PC-9 (cell line): Measurements from ENCODE around the gene SLC43A1. TPM values are rescaled to one million over a fixed set of nuclear protein-coding genes. Genes with fewer than 3 reads are reported as not detected.

Experiments
- BruUV-seq: library from RNA; stranded (reverse); fragments of 400-500 nt; replicated peaks from 2 replicates; lab custom pipeline; 2021; lab: Mats Ljungman, UMichigan
- CTCF ChIA-PET: fragments of 300-600 bp; sonication (Branson Sonifier 250); formaldehyde crosslinking; loops from one replicate; lab custom pipeline; 2022; ENCODE audit warnings: antibody characterized with exemption; lab: Charles Lee
- POLR2A ChIA-PET: fragments of 300-600 bp; sonication (Branson Sonifier 250); formaldehyde crosslinking; loops from one replicate; lab custom pipeline; 2022; ENCODE audit warnings: antibody characterized with exemption; ENCODE audit not compliant: unreplicated experiment; lab: Charles Lee
- DNase-seq, 2 experiments: peaks; one replicate each; pipeline versions ENCODE4 v3.0.0 to v3.0.0-alpha.2; 2015 to 2022; ENCODE audit warnings: mixed read lengths in 1 of 2
- H2AFZ ChIP-seq: fragments of 200-600 bp; sonication (generic); 2 replicates; pipeline ENCODE4 v1.8.1; 2017; ENCODE audit warnings: antibody characterized with exemption
- H3F3A ChIP-seq: fragments of 200-600 bp; sonication (generic); 2 replicates; pipeline ENCODE4 v1.8.1; 2017; ENCODE audit warnings: antibody characterized with exemption, mild to moderate bottlenecking, low read depth; ENCODE audit not compliant: insufficient read depth
- H3K27ac ChIP-seq: fragments of 200-600 bp; sonication (generic); 2 replicates; pipeline ENCODE4 v1.6.1; 2016; ENCODE audit warnings: mixed run types
- H3K27me3 ChIP-seq: fragments of 200-600 bp; sonication (generic); 2 replicates; pipeline ENCODE4 v1.6.1; 2016; ENCODE audit warnings: low read depth, mixed run types; ENCODE audit not compliant: insufficient read depth
- H3K36me3 ChIP-seq: fragments of 200-600 bp; sonication (generic); 2 replicates; pipeline ENCODE4 v1.6.1; 2016; ENCODE audit warnings: low read depth, mixed run types
- H3K4me1 ChIP-seq: fragments of 200-600 bp; sonication (generic); replicated peaks from 2 replicates; pipeline ENCODE4 v1.6.1; 2016; ENCODE audit warnings: mixed run types; ENCODE audit not compliant: insufficient read depth
- H3K4me2 ChIP-seq: fragments of 200-600 bp; sonication (generic); 2 replicates; pipeline ENCODE4 v1.6.1; 2017; ENCODE audit warnings: mixed run types
- H3K4me3 ChIP-seq: fragments of 200-600 bp; sonication (generic); 2 replicates; pipeline ENCODE4 v1.6.1; 2016; ENCODE audit warnings: mixed run types
- H3K79me2 ChIP-seq: fragments of 200-600 bp; sonication (generic); 2 replicates; pipeline ENCODE4 v1.6.1; 2017; ENCODE audit warnings: low read depth, mixed run types
- H3K9me2 ChIP-seq: fragments of 200-600 bp; sonication (generic); 2 replicates; pipeline ENCODE4 v1.8.1; 2017; ENCODE audit warnings: mild to moderate bottlenecking; ENCODE audit not compliant: insufficient read depth
- H3K9me3 ChIP-seq: fragments of 200-600 bp; sonication (generic); 2 replicates; pipeline ENCODE4 v1.8.1; 2016; ENCODE audit warnings: low read depth; ENCODE audit not compliant: insufficient read depth
- H4K20me1 ChIP-seq: fragments of 200-600 bp; sonication (generic); 2 replicates; pipeline ENCODE4 v1.8.1; 2017; ENCODE audit not compliant: insufficient read depth
- EZH2 ChIP-seq: fragments of 200-600 bp; sonication (generic); IDR thresholded peaks from 2 replicates; pipeline ENCODE4 v1.8.0; 2017; ENCODE audit warnings: antibody characterized with exemption, low read depth
- intact Hi-C: fragments of 100-400 bp; cut with micrococcal nuclease; formaldehyde crosslinking; loops from one replicate; pipeline ENCODE4 v1.10.0; 2022; ENCODE audit not compliant: unreplicated experiment
- total RNA-seq: library from RNA; stranded (reverse); gene quantifications from 2 replicates; pipeline ENCODE4 v1.2.3, GENCODE V29; 2021
- TF ChIP-seq, protein P1 (sequence below): fragments of 200-600 bp; sonication (generic); conservative IDR thresholded peaks from 2 replicates; pipeline ENCODE4 v1.6.1; 2017; ENCODE audit warnings: mixed run types, antibody characterized with exemption, mild to moderate bottlenecking, moderate library complexity

Gene SLC43A1
- total RNA-seq, 1 experiment from 2014 or later = 4.0 TPM

- Histone ChIP-seq H3F3A (no peaks in the 10 kb centered on the region), H3K4me2 (no peak overlapping the region), H3K36me3 (no peaks in the 10 kb centered on the region), H3K27me3 (no peaks in the 10 kb centered on the region), H3K4me3 (no peak overlapping the region), H3K79me2 (no peaks in the 10 kb centered on the region), H3K9me3 (no peaks in the 10 kb centered on the region), H3K9me2 (no peaks in the 10 kb centered on the region; the same call in 1 of the 2 replicates), H3K4me1 (peaks cover 8% of the 10 kb centered on the region; the same call in 1 of the 2 replicates), H4K20me1 (no peaks in the 10 kb centered on the region), H3K27ac (no peak overlapping the region), H2AFZ (no peak overlapping the region)
- DNase-seq = no peak
- ChIA-PET CTCF (no interaction called here), POLR2A (no interaction called here)
- intact Hi-C loops = no loop called here
- BruUV-seq = no TSS peak
- TF ChIP-seq EZH2 = no peak
- TF ChIP-seq, protein P1, sequence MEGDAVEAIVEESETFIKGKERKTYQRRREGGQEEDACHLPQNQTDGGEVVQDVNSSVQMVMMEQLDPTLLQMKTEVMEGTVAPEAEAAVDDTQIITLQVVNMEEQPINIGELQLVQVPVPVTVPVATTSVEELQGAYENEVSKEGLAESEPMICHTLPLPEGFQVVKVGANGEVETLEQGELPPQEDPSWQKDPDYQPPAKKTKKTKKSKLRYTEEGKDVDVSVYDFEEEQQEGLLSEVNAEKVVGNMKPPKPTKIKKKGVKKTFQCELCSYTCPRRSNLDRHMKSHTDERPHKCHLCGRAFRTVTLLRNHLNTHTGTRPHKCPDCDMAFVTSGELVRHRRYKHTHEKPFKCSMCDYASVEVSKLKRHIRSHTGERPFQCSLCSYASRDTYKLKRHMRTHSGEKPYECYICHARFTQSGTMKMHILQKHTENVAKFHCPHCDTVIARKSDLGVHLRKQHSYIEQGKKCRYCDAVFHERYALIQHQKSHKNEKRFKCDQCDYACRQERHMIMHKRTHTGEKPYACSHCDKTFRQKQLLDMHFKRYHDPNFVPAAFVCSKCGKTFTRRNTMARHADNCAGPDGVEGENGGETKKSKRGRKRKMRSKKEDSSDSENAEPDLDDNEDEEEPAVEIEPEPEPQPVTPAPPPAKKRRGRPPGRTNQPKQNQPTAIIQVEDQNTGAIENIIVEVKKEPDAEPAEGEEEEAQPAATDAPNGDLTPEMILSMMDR = no peak
Observed at GRCh38 chr11:57556041-57556440, 40.5 kb upstream of the SLC43A1 start.

DNA sequence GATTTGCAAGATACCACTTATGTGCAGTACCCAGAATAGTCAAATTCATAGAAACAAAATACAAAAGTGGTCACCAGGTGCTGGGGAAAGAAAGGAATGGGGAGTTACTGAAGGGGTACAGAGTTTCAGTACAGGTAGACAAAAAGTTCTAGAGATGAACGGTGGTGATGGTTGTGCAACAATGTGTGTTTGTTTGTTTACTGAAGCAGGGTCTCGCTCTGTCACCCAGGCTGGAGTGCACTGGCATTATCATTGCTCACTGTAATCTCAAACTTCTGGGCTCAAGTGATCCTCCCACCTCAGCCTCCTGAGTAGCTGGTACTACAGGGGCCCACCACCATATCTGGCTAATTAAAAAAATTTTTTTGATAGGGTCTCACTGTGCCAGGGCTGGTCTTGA lies 39.9 kb upstream of the SLC43A1 start:
- peaks cover 8% of the 10 kb centered on the region; the same call in 1 of the 2 replicates for H3K4me1 ChIP-seq
- POLR2A ChIA-PET = no interaction called here
- no TSS peak for BruUV-seq
- H3K27ac ChIP-seq = no peak overlapping the region
- H3K4me3 ChIP-seq = no peak overlapping the region
- H3K79me2 ChIP-seq = no peaks in the 10 kb centered on the region
- no peaks in the 10 kb centered on the region for H3K9me3 ChIP-seq
- H3F3A ChIP-seq = no peaks in the 10 kb centered on the region
- H3K36me3 ChIP-seq = no peaks in the 10 kb centered on the region
- intact Hi-C loops = no loop called here
- H2AFZ ChIP-seq = no peak overlapping the region
- H3K9me2 ChIP-seq = no peaks in the 10 kb centered on the region; the same call in 1 of the 2 replicates
- TF ChIP-seq EZH2 = no peak
- TF ChIP-seq, protein P1 = no peak
- H3K27me3 ChIP-seq = no peaks in the 10 kb centered on the region
- no peak overlapping the region for H3K4me2 ChIP-seq
- CTCF ChIA-PET = no interaction called here
- H4K20me1 ChIP-seq = no peaks in the 10 kb centered on the region
- DNase-seq = no peak

- H3K4me1 ChIP-seq = no peaks in the 10 kb centered on the region
- POLR2A ChIA-PET = no interaction called here
- no peaks in the 10 kb centered on the region for H4K20me1 ChIP-seq
- H3K4me3 ChIP-seq = no peak overlapping the region
- no peaks in the 10 kb centered on the region for H3K79me2 ChIP-seq
- H2AFZ ChIP-seq = no peak overlapping the region
- no peak for DNase-seq
- no peak overlapping the region for H3K4me2 ChIP-seq
- BruUV-seq = no TSS peak
- no peaks in the 10 kb centered on the region for H3K9me3 ChIP-seq
- no peak overlapping the region for H3K27ac ChIP-seq
- no peaks in the 10 kb centered on the region for H3F3A ChIP-seq
- no peaks in the 10 kb centered on the region for H3K27me3 ChIP-seq
- CTCF ChIA-PET = no interaction called here
- no peaks in the 10 kb centered on the region for H3K9me2 ChIP-seq
- TF ChIP-seq, protein P1 = no peak
- no peak for TF ChIP-seq EZH2
- H3K36me3 ChIP-seq = no peaks in the 10 kb centered on the region
- intact Hi-C loops = no loop called here
Observed at GRCh38 chr11:57552479-57552878, 37.0 kb upstream of the SLC43A1 start.
